Esophagus squamous epithelium (tissue), 4 donors: ENCODE measurements around the gene ENOX1.

Experiments
- CTCF ChIP-seq, 6 experiments: fragments of 450-650 bp in 4 of 6; fragments of 200-600 bp in 2 of 6; sonication (generic) in 2 of 6; IDR thresholded peaks; one replicate each; pipeline ENCODE4 v1.5.1; 2016 to 2019; ENCODE audit warnings: antibody characterized with exemption in 6 of 6, mild to moderate bottlenecking in 4 of 6, moderate library complexity in 4 of 6
- POLR2A ChIP-seq, 4 donors: fragments of 450-650 bp; IDR thresholded peaks; one replicate each; pipeline ENCODE4 v1.6.1; 2017; ENCODE audit warnings: antibody characterized with exemption in 4 of 4, mild to moderate bottlenecking in 4 of 4, moderate library complexity in 3 of 4

DNA sequence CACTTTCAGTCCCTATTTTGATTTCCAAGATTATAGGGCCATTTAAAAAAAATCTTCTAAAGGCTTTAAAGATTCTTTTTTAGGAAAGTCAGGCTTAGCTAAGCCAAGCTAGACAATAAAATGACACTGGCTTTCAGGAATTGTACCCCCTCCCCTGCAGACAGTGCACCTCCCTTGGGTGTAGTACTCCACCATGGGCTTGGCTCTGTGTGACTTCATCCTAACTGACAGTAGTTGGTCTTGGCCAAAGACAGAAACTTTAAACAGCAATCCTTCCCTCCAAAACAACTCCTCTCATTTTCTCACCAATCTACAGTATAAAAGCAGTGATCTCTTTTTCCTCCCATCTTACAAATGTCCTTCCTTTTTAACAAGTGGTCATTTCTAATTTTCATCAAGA lies 480.4 kb downstream of the ENOX1 start:
- TF ChIP-seq CTCF (IDR thresholded peaks at IDR 0.05): no peak
- no peak for TF ChIP-seq POLR2A (IDR thresholded peaks at IDR 0.05)
